ENCODE measurements around the gene TMOD1. TPM values are rescaled to one million over a fixed set of nuclear protein-coding genes. Genes with fewer than 3 reads are reported as not detected.
A peak's percentile ranks its signal among the peaks of the same experiment; 100 is the strongest.

The TMOD1 gene
- total RNA-seq, 4 donors from 2014 or later: 30.0 to 47.0 (median 36.0) TPM

DNA sequence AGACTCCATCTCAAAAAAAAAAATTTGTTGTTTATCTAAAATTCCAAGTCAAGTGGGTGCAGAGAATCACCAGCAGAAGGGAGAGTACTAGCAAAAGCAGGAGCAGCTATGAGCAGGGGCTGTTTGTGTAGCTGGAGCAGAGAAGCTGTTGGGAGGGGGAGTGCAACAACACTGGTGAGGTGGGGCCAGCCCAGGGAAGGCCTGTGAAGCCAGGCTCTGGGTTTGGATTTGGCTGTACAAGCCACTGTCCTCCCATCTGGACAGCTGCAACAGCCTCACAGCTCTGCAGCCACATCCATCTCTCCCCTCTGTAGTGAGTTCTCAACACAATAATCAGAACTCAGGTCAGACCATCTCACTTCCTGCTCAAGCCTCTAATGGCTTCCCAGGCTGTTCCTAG is 59.4 kb downstream of the TMOD1 start:
- no peak for DNase-seq (ENCODE audit: low spot score in 2 of 2)
- H3K27ac ChIP-seq: peak overlapping the region in 2 of 4 donors; percentile 76 to 85
- H3K9me3 ChIP-seq: no peaks in the 10 kb centered on the region
- no peak overlapping the region for H3K4me3 ChIP-seq
- no peaks in the 10 kb centered on the region for H3K27me3 ChIP-seq
- peaks cover 0 to 79% (median 43%) of the 10 kb centered on the region in 4 donors for H3K4me1 ChIP-seq
- H3K36me3 ChIP-seq: no peaks in the 10 kb centered on the region
- TF ChIP-seq EP300 (IDR thresholded peaks at IDR 0.05) (no peak), POLR2A (IDR thresholded peaks at IDR 0.05) (no peak)
- TF ChIP-seq, protein P1, sequence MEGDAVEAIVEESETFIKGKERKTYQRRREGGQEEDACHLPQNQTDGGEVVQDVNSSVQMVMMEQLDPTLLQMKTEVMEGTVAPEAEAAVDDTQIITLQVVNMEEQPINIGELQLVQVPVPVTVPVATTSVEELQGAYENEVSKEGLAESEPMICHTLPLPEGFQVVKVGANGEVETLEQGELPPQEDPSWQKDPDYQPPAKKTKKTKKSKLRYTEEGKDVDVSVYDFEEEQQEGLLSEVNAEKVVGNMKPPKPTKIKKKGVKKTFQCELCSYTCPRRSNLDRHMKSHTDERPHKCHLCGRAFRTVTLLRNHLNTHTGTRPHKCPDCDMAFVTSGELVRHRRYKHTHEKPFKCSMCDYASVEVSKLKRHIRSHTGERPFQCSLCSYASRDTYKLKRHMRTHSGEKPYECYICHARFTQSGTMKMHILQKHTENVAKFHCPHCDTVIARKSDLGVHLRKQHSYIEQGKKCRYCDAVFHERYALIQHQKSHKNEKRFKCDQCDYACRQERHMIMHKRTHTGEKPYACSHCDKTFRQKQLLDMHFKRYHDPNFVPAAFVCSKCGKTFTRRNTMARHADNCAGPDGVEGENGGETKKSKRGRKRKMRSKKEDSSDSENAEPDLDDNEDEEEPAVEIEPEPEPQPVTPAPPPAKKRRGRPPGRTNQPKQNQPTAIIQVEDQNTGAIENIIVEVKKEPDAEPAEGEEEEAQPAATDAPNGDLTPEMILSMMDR (IDR thresholded peaks at IDR 0.05): no peak

DNA sequence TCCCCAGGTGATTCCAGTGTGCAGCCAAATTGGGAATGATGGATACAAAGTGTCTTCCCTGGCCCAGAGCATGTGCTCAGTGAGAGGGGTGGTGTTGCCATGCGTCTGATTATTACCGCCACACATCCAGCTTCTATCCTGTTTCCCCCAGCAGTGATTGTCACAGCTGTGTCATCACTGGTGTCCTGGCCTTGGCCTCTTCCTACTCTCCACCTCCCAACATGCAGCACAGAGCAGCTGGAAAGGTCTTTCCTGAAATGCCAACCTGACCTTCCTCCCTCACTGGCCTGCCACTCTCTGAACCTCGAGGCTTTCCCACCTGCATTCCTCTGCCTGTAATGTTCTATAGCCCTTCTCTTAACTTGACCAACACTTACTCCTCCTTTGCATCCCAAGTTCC is 60.0 kb downstream of the TMOD1 start:
- DNase-seq (ENCODE audit: low spot score in 2 of 2): no peak
- no peak overlapping the region for H3K4me3 ChIP-seq
- no peaks in the 10 kb centered on the region for H3K27me3 ChIP-seq
- H3K4me1 ChIP-seq: peaks cover 0 to 73% (median 36%) of the 10 kb centered on the region in 4 donors
- WGBS, 2 donors: 78 to 84% methylated on average over 3 of the region's 3 CpGs
- H3K27ac ChIP-seq: peak overlapping the region in 3 of 4 donors; percentile 4 to 85 (median 76)
- TF ChIP-seq POLR2A (IDR thresholded peaks at IDR 0.05) (no peak), EP300 (IDR thresholded peaks at IDR 0.05) (no peak)
- TF ChIP-seq, protein P1 (IDR thresholded peaks at IDR 0.05): no peak
- H3K36me3 ChIP-seq: no peaks in the 10 kb centered on the region
- no peaks in the 10 kb centered on the region for H3K9me3 ChIP-seq

DNA sequence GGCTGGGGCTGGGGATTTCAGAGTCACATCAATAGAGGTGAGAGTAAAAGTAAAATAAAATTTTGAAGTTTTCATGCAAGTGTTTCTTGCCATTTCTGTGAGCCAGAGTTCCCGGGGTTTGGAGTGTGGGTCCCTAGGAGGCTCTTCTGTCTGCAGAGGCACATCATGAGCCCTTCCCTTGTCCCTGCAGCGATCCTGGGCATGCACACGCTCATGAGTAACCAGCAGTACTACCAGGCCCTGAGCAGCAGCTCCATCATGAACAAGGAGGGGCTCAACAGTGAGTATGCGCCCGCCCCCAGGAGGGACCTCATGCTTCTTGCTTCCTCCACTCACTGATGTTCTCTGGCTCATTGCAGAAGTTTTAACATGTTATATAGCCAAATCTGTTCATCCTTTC is 61.1 kb downstream of the TMOD1 start:
- peak overlapping the region; percentile 4 to 85 (median 49) for H3K27ac ChIP-seq
- DNase-seq (ENCODE audit: low spot score in 2 of 2): no peak

DNA sequence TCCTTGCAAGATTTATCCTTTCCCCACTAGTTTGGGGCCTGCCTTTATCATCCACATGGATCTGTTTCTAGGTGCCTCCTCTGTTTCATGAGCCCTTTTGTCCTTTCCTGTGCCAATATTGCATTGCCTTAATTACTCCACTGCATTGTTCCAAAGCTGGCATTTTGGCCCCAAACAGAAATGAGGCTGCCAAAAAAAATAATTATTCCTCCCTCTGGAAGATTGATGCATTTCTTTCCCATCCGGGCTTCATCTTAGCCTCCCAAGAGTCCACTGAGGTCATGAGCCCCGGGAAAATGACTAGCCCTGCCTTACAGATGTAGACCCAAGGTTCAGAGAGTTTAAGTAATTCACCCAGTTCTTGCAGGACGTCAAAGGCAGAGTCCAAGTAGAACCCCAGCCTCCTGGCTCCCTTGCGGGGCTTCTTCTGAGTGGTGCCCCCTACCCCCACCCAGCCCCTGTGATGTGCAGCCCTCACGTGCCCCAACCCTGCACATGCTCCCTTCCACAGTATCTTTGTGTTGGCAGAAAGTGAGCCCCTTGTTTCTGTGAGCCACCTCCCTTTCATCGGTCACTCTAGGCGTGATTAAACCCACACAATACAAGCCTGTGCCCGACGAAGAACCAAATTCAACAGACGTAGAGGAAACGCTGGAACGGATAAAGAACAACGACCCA is 62.1 kb downstream of the TMOD1 start:
- Histone ChIP-seq H3K4me3 (no peak overlapping the region), H3K9me3 (no peaks in the 10 kb centered on the region), H3K27ac (peak overlapping the region; percentile 22 to 85 (median 62)), H3K27me3 (no peaks in the 10 kb centered on the region), H3K36me3 (peaks cover 0 to 7% (median 0%) of the 10 kb centered on the region in 3 donors), H3K4me1 (peaks cover 0 to 54% (median 20%) of the 10 kb centered on the region in 4 donors)
- WGBS, 2 donors: 21 to 43% methylated on average over 13 of the region's 13 CpGs
- TF ChIP-seq EP300 (IDR thresholded peaks at IDR 0.05) (peak in 1 of 2 donors; percentile 31), POLR2A (IDR thresholded peaks at IDR 0.05) (no peak)
- TF ChIP-seq, protein P1 (IDR thresholded peaks at IDR 0.05): no peak
- no peak for DNase-seq (ENCODE audit: low spot score in 2 of 2)

More for the DNA sequence above, 61.1 kb downstream of the TMOD1 start:
- Histone ChIP-seq H3K36me3 (no peaks in the 10 kb centered on the region), H3K4me3 (no peak overlapping the region), H3K9me3 (no peaks in the 10 kb centered on the region), H3K4me1 (peaks cover 0 to 62% (median 26%) of the 10 kb centered on the region in 4 donors), H3K27me3 (no peaks in the 10 kb centered on the region)
- 75 to 85% methylated on average over 5 of the region's 5 CpGs for WGBS, 2 donors
- no peak for TF ChIP-seq EP300 (IDR thresholded peaks at IDR 0.05)

DNA sequence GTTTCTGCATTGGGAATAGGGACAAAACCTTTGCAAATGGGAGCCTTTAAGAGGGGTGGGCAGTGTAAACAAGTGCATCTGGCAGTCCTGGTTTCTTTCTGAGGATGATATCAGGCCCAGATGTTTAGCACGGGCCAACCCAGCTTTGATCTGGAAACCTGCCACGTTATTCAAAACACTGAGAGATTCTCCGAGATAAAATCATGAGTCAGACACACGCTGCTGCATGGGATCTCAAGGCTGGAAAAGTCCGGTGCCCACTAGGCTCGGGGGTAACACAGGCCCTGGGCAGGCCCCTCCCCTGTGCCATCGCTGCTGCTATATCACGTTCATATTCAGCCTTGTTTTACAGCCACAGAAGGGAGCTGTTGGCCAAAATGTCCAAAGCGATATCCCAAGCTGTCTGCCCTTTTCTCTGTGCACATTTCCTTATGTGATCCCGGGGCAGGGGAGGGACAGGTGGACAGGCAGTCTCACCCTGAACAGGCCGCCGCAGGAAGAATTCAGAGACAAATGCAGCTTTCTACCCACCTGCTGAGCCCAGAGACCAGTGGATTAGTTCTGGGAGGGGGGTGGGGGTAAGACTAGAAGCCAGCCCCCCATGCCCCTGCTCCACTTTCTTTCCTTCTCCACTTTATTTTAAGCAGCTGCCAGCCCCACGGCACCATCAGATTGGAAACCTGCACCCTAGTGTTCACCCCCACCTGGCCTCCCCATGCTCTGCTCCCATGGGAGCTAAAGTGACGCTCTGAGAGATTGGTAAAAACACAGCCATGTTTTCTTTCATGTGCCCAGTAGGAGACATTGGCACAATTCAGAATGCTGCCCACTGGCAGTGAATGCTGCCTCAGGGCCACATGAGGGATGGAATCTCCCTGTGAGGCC is 63.1 kb downstream of the TMOD1 start:
- H3K9me3 ChIP-seq: no peaks in the 10 kb centered on the region
- H3K27me3 ChIP-seq: no peaks in the 10 kb centered on the region
- H3K27ac ChIP-seq: peak overlapping the region; percentile 43 to 85 (median 62)
- no peak overlapping the region for H3K4me3 ChIP-seq
- DNase-seq (ENCODE audit: low spot score in 2 of 2): peak; percentile 59 to 77
- WGBS, 2 donors: 34 to 38% methylated on average over 14 of the region's 14 CpGs
- H3K36me3 ChIP-seq: peaks cover 0 to 16% (median 0%) of the 10 kb centered on the region in 3 donors
- no peak for TF ChIP-seq POLR2A (IDR thresholded peaks at IDR 0.05)
- TF ChIP-seq EP300 (IDR thresholded peaks at IDR 0.05): peak in 1 of 2 donors; percentile 51
- H3K4me1 ChIP-seq: peaks cover 0 to 46% (median 16%) of the 10 kb centered on the region in 4 donors
